Erythroblast (primary cell): ENCODE measurements around the gene PRSS53.

Source experiments
- GATA1 ChIP-seq: IDR thresholded peaks from 2 replicates; pipeline ENCODE4 v1.6.1; 2011; ENCODE audit warnings: low read depth, mild to moderate bottlenecking, control low read depth, low read length, moderate library complexity
- POLR2A ChIP-seq: IDR thresholded peaks from 2 replicates; pipeline ENCODE4 v1.6.1; 2011; ENCODE audit warnings: mild to moderate bottlenecking, low read length

DNA sequence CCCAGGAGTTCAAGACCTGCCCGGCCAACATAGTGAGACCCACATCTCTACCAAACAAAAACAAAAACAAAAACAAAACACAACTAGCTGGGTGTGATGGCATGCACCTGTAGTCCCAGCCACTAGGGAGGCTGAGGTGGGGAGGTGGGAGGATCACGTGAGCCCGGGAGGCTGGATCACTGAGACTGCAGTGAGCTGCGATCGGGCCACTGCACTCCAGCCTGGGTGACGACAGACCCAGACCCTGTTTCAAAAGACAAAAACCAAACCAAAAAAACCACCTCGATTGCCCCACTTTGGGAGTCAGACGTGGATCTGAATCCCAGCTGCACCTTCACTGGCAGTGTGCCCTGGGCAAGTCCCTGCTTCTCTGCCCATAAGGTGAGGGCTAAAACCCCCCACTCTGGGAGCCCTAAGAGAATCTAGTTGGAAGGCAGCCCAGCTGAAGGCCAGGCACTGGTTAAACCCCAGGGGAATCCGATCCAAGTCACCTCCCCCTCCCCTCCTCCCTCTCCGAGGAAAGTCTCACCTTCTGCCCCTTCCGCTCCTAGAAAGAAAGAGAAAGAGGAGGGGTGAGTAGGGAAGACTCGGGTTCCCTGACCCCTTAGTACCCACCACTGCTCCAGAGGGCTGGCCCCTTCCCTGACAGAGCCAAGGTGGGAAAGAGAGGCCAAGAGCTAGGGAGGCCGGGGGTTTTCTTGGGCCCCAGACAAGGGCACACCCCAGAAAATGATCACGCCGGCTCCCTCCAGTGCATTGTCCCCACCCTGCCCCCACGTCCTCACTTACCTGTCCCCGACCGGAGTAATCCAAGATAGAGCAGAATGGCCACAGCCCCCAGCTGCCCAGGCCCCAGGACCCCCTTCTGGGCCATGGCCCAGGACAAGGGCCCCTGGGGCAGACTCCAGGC, 46.1 kb upstream of the PRSS53 start:
- TF ChIP-seq POLR2A (no peak), GATA1 (no peak)
